ENCODE data around the gene KDM2A. TPM values are rescaled to one million over a fixed set of nuclear protein-coding genes. Genes with fewer than 3 reads are reported as not detected.
"Not testable (repeated sequence)": the region's sequence is repeated elsewhere in the genome, so short reads cannot be mapped to it uniquely, and the experiment has no call there.

The KDM2A gene
- total and polyA plus RNA-seq, 2 of the 13 experiments (the other 11 are each of a cell fraction or from before 2014, with no cell fraction given), result 31.3 to 31.4 TPM

GRCh38 chr11:67260406-67260805 is 141.3 kb downstream of the KDM2A start:
- H3K9ac ChIP-seq (ENCODE audit: insufficient read depth, low read depth, low read length), result no peak overlapping the region
- H3K9me3 ChIP-seq (ENCODE audit: low read length), result no peaks in the 10 kb centered on the region
- no peak overlapping the region for H2AFZ ChIP-seq (ENCODE audit: low read length)
- no peak for ATAC-seq
- no peak for DNase-seq (ENCODE audit: low spot score)
- ChIA-PET CTCF (ENCODE audit: low intra/inter-chr PET ratio, low total read pairs) (no interaction called here), POLR2A (no interaction called here)
- peak overlapping the region; percentile 97 for H3K4me2 ChIP-seq (ENCODE audit: low read depth, low read length)
- H4K20me1 ChIP-seq (ENCODE audit: insufficient read depth, low read length), result no peaks in the 10 kb centered on the region
- intact Hi-C loops (cut with micrococcal nuclease; ENCODE audit: unreplicated experiment), result loop anchor here (5.0 kb wide), 1 partner anchor 42 kb away; the partner anchor contains the start of gene SSH3
- FAIRE-seq, result no peak
- H3K79me2 ChIP-seq (ENCODE audit: insufficient read depth, low read length), result peaks cover 2% of the 10 kb centered on the region
- 64% methylated on average over 6 of the region's 6 CpGs for WGBS (ENCODE audit: low lambda C conversion rate)
- in situ Hi-C loops (cut with HindIII; ENCODE audit: extremely low pct_ligation_motif_present, low pct_unique_long_range_greater_than_20kb), result loop anchor here (5.0 kb wide), 2 partner anchors 57 to 122 kb away; no protein-coding TSS in a partner anchor
- 0 out of 6 replicates have a peak overlapping the region, but pooled peaks of 1 of the 3 experiments have one; percentile 73 for H3K4me3 ChIP-seq (replicated peaks in 1 of 3; ENCODE audit: insufficient read depth in 1 of 3, low read depth in 2 of 3, low read length in 3 of 3)
- no peak overlapping the region for H3K27ac ChIP-seq (ENCODE audit: extremely low read length, insufficient read depth, low read length)
- 0 out of 2 replicates have a peak, but pooled peaks have one; percentile 3 for TF ChIP-seq ZFY (CRISPR knock-in tag; IDR thresholded peaks at IDR 0.05)
- no peak for TF ChIP-seq NR2F6 (IDR thresholded peaks at IDR 0.05)
- 0 out of 2 replicates have a peak, but pooled peaks have one; percentile 19 for TF ChIP-seq NR2F6 (CRISPR knock-in tag; IDR thresholded peaks at IDR 0.05)
- TF ChIP-seq KLF11 (CRISPR knock-in tag; IDR thresholded peaks at IDR 0.05), result no peak
- H3K36me3 ChIP-seq (replicated peaks in 1 of 2; ENCODE audit: control insufficient read depth in 1 of 2, insufficient read depth in 2 of 2, low read length in 2 of 2), result peaks cover 5 to 7% of the 10 kb centered on the region in 2 experiments; a peak in 4 of 5 replicates
- H3K27me3 ChIP-seq (ENCODE audit: control insufficient read depth in 1 of 2, insufficient read depth in 2 of 2, low read length in 2 of 2), result no peaks in the 10 kb centered on the region
- no TSS peak for BruUV-seq (replicated peaks)
- H3K4me1 ChIP-seq (ENCODE audit: insufficient read depth, low read length), result peaks cover 85% of the 10 kb centered on the region

- POLR2A ChIA-PET, result interaction anchor here (0.6 to 3.0 kb wide), 9 partner anchors 15 to 156 kb away, joined by 3 to 24 read pairs (median 5); partner anchors contain the start of genes ANKRD13D, POLD4 and SSH3
- H3K4me1 ChIP-seq (ENCODE audit: insufficient read depth, low read length), result peaks cover 85% of the 10 kb centered on the region
- TF ChIP-seq HNF1B (CRISPR knock-in tag; IDR thresholded peaks at IDR 0.05) (0 out of 2 replicates have a peak, but pooled peaks have one; percentile 32), ZNF33B (CRISPR knock-in tag; IDR thresholded peaks at IDR 0.05) (0 out of 2 replicates have a peak, but pooled peaks have one; percentile 29), EEA1 (CRISPR knock-in tag; IDR thresholded peaks at IDR 0.05; ENCODE audit: borderline replicate concordance) (peak; percentile 30; the same call in 1 of the 2 replicates), BATF2 (CRISPR knock-in tag; IDR thresholded peaks at IDR 0.05) (0 out of 2 replicates have a peak, but pooled peaks have one; percentile 48), BCL6 (CRISPR knock-in tag; IDR thresholded peaks at IDR 0.05) (peak; percentile 61), BCL3 (CRISPR knock-in tag; IDR thresholded peaks at IDR 0.05) (0 out of 2 replicates have a peak, but pooled peaks have one; percentile 19), DMAP1 (CRISPR knock-in tag; IDR thresholded peaks at IDR 0.05) (peak; percentile 38; the same call in 1 of the 2 replicates), NFKB2 (CRISPR knock-in tag; IDR thresholded peaks at IDR 0.05; ENCODE audit: borderline replicate concordance) (peak; percentile 36; the same call in 1 of the 2 replicates), ZNF430 (CRISPR knock-in tag; IDR thresholded peaks at IDR 0.05) (0 out of 2 replicates have a peak, but pooled peaks have one; percentile 21), NR2F6 (IDR thresholded peaks at IDR 0.05) (0 out of 2 replicates have a peak, but pooled peaks have one; percentile 31)
- TF ChIP-seq NR2F6 (CRISPR knock-in tag; IDR thresholded peaks at IDR 0.05), result not testable (repeated sequence)
Measured at GRCh38 chr11:67260885-67261639, 142.0 kb downstream of the KDM2A start.

More at GRCh38 chr11:67260885-67261639, 142.0 kb downstream of the KDM2A start:
- Histone ChIP-seq H3K9ac (ENCODE audit: insufficient read depth, low read depth, low read length) (peak overlapping the region; percentile 53; the same call in 1 of the 2 replicates), H3K4me3 (replicated peaks in 1 of 3; ENCODE audit: insufficient read depth in 1 of 3, low read depth in 2 of 3, low read length in 3 of 3) (peak overlapping the region; percentile 35 to 73 (median 56)), H3K27ac (ENCODE audit: extremely low read length, insufficient read depth, low read length) (peak overlapping the region; percentile 45), H3K4me2 (ENCODE audit: low read depth, low read length) (peak overlapping the region; percentile 97)
- BruUV-seq (replicated peaks); H4K20me1 ChIP-seq (ENCODE audit: insufficient read depth, low read length); H2AFZ ChIP-seq (ENCODE audit: low read length); H3K79me2 ChIP-seq (ENCODE audit: insufficient read depth, low read length); CTCF ChIA-PET (ENCODE audit: low intra/inter-chr PET ratio, low total read pairs); FAIRE-seq; H3K36me3 ChIP-seq (replicated peaks in 1 of 2; ENCODE audit: control insufficient read depth in 1 of 2, insufficient read depth in 2 of 2, low read length in 2 of 2); H3K27me3 ChIP-seq (ENCODE audit: control insufficient read depth in 1 of 2, insufficient read depth in 2 of 2, low read length in 2 of 2); H3K9me3 ChIP-seq (ENCODE audit: low read length): not testable (repeated sequence)
- intact Hi-C loops (cut with micrococcal nuclease; ENCODE audit: unreplicated experiment), result loop anchor here (5.0 kb wide), 1 partner anchor 41 kb away; the partner anchor contains the start of gene SSH3
- ATAC-seq, result peak; percentile 30
- WGBS (ENCODE audit: low lambda C conversion rate), result 51% methylated on average over 22 of the region's 50 CpGs
- peak; percentile 47 for DNase-seq (ENCODE audit: low spot score)
- in situ Hi-C loops (cut with HindIII; ENCODE audit: extremely low pct_ligation_motif_present, low pct_unique_long_range_greater_than_20kb), result loop anchor here (5.0 kb wide), 2 partner anchors 56 to 121 kb away; no protein-coding TSS in a partner anchor
